ENCODE measurements around the gene MIOX. TPM values are rescaled to one million over a fixed set of nuclear protein-coding genes. Genes with fewer than 3 reads are reported as not detected.

MIOX gene
- total RNA-seq, 1 experiment from 2014 or later: 1.5 TPM

- BruUV-seq (replicated peaks): no TSS peak
- Histone ChIP-seq H3K9me3 (ENCODE audit: insufficient read depth, low read depth) (no peaks in the 10 kb centered on the region), H3K27me3 (ENCODE audit: insufficient read depth, low read depth) (no peaks in the 10 kb centered on the region), H3K4me2 (no peak overlapping the region), H2AFZ (no peak overlapping the region), H4K20me1 (ENCODE audit: insufficient read depth) (peaks cover 8% of the 10 kb centered on the region), H3K79me2 (ENCODE audit: low read depth) (no peaks in the 10 kb centered on the region), H3K4me3 (no peak overlapping the region), H3K4me1 (replicated peaks; ENCODE audit: insufficient read depth) (0 out of 2 replicates have a peak, but pooled peaks cover 4% of the 10 kb centered on the region), H3K36me3 (ENCODE audit: low read depth) (no peaks in the 10 kb centered on the region), H3K27ac (no peak overlapping the region), H3K9me2 (ENCODE audit: insufficient read depth) (no peaks in the 10 kb centered on the region), H3F3A (ENCODE audit: insufficient read depth, low read depth) (peaks cover 16% of the 10 kb centered on the region)
- CTCF ChIA-PET: no interaction called here
- POLR2A ChIA-PET (ENCODE audit: unreplicated experiment): no interaction called here
- intact Hi-C loops (cut with micrococcal nuclease; ENCODE audit: unreplicated experiment): no loop called here
- DNase-seq: no peak
- TF ChIP-seq EZH2 (IDR thresholded peaks at IDR 0.05; ENCODE audit: low read depth) (no peak), CTCF (conservative IDR thresholded peaks at IDR 0.05) (no peak)
Observed at GRCh38 chr22:50488886-50489285, 2.2 kb downstream of the MIOX start.

- H2AFZ ChIP-seq: no peak overlapping the region
- BruUV-seq (replicated peaks): no TSS peak
- no peaks in the 10 kb centered on the region for H3K9me3 ChIP-seq (ENCODE audit: insufficient read depth, low read depth)
- H3K27me3 ChIP-seq (ENCODE audit: insufficient read depth, low read depth): no peaks in the 10 kb centered on the region
- no peaks in the 10 kb centered on the region for H3K9me2 ChIP-seq (ENCODE audit: insufficient read depth)
- ChIA-PET CTCF (no interaction called here), POLR2A (ENCODE audit: unreplicated experiment) (interaction anchor here (0.6 kb wide), 1 partner anchor 170 kb away, joined by 4 read pairs; no protein-coding TSS in a partner anchor)
- intact Hi-C loops (cut with micrococcal nuclease; ENCODE audit: unreplicated experiment): no loop called here
- H3F3A ChIP-seq (ENCODE audit: insufficient read depth, low read depth): peaks cover 9% of the 10 kb centered on the region
- TF ChIP-seq EZH2 (IDR thresholded peaks at IDR 0.05; ENCODE audit: low read depth) (no peak), CTCF (conservative IDR thresholded peaks at IDR 0.05) (no peak)
- H4K20me1 ChIP-seq (ENCODE audit: insufficient read depth): peaks cover 3% of the 10 kb centered on the region; the same call in 1 of the 2 replicates
- no peak for DNase-seq
- no peak overlapping the region for H3K27ac ChIP-seq
- 0 out of 2 replicates have a peak, but pooled peaks cover 4% of the 10 kb centered on the region for H3K4me1 ChIP-seq (replicated peaks; ENCODE audit: insufficient read depth)
- H3K4me3 ChIP-seq: no peak overlapping the region
- H3K36me3 ChIP-seq (ENCODE audit: low read depth): no peaks in the 10 kb centered on the region
- no peak overlapping the region for H3K4me2 ChIP-seq
- H3K79me2 ChIP-seq (ENCODE audit: low read depth): no peaks in the 10 kb centered on the region
Observed at GRCh38 chr22:50489363-50490243, 2.9 kb downstream of the MIOX start.

- H3K4me3 ChIP-seq: no peak overlapping the region
- no peak for TF ChIP-seq CTCF (conservative IDR thresholded peaks at IDR 0.05)
- no peak for TF ChIP-seq EZH2 (IDR thresholded peaks at IDR 0.05; ENCODE audit: low read depth)
- no peaks in the 10 kb centered on the region for H3K27me3 ChIP-seq (ENCODE audit: insufficient read depth, low read depth)
- BruUV-seq (replicated peaks): no TSS peak
- DNase-seq: no peak
- H3F3A ChIP-seq (ENCODE audit: insufficient read depth, low read depth): no peaks in the 10 kb centered on the region; the same call in 1 of the 2 replicates
- ChIA-PET CTCF (no interaction called here), POLR2A (ENCODE audit: unreplicated experiment) (interaction anchor here (0.6 kb wide), 1 partner anchor 133 kb away, joined by 3 read pairs; no protein-coding TSS in a partner anchor)
- H2AFZ ChIP-seq: no peak overlapping the region
- intact Hi-C loops (cut with micrococcal nuclease; ENCODE audit: unreplicated experiment): no loop called here
- H3K9me2 ChIP-seq (ENCODE audit: insufficient read depth): no peaks in the 10 kb centered on the region
- H3K79me2 ChIP-seq (ENCODE audit: low read depth): no peaks in the 10 kb centered on the region
- no peaks in the 10 kb centered on the region for H3K9me3 ChIP-seq (ENCODE audit: insufficient read depth, low read depth)
- no peaks in the 10 kb centered on the region for H3K36me3 ChIP-seq (ENCODE audit: low read depth)
- no peaks in the 10 kb centered on the region for H4K20me1 ChIP-seq (ENCODE audit: insufficient read depth)
- 0 out of 2 replicates have a peak, but pooled peaks cover 4% of the 10 kb centered on the region for H3K4me1 ChIP-seq (replicated peaks; ENCODE audit: insufficient read depth)
- no peak overlapping the region for H3K4me2 ChIP-seq
- no peak overlapping the region for H3K27ac ChIP-seq
Observed at GRCh38 chr22:50490531-50491308, 4.1 kb downstream of the MIOX start.

Measured in PC-9 (cell line).